HG03442 (cell line): ENCODE data around the gene HCCS.

ENCODE experiments used
- ATAC-seq: cut with Tn5 transposase; IDR thresholded peaks from one replicate; pipeline ENCODE4 v1.9.1; 2021; ENCODE audit warnings: mild to moderate bottlenecking, moderate library complexity; ENCODE audit not compliant: unreplicated experiment

Gene HCCS

DNA sequence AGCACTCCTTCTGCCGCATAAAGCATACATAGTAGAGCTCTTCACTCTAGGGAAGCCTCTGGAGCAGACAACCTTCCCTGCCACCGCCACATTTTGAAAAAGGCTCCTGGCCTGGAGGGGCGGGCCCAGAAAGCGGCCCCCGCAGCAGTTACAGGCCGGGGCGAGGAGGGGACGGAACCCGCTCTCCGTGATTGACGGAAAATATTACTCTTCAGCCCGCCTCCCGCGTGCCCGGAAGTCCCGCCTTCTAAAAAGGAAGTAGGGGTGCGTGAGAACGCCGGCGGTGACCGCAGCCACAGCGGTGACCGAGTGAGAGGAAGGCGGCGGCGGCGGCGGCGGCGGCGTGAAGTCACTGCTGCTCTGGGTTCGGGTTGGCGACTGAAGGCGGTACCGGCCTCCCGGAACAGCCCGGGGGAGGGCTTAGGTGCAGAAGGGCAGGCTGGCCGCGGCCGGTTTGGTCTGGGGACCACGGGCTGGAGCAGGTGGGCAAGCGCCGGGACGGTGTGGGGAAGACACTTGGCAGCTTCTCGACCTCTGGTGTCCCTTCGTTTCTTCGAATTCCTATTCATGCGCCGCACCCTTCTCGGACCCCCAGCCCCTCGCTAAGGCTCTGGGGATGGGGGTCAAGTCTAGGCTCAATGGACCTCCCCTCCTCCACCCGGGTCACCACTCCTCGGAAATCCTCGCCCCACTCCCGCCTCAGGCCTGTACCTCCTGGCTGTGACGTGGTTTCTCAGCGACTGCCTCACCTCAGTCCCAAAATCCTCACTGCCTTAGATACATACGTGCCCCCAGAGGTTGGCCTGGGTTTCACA lies at the start of gene HCCS:
Gene HCCS, plus strand, starts transcription at position 296 of the 815 bp plus-strand sequence. CDS start 729 bp downstream, outside the sequence.
- peak; percentile 91 for ATAC-seq

DNA sequence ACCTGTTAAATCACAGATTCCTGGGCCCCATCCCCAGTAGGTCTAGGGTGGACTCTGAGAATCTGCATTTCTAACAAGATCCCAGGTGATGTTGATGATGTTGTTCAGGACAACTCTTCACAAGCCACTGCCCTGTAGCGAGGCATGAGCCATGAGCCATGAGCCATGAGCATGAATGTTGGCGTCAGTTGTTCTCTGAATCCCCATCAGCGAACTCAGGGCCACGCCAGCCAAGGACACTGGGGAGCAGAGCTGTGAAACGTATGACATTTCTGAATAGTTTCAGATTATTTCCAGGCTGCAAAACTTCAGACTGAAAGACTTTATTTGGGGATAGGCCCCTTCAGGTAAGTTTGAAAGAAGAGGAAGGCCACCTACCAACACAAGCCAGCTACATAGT lies 46.9 kb upstream of the HCCS start:
- ATAC-seq = no peak

DNA sequence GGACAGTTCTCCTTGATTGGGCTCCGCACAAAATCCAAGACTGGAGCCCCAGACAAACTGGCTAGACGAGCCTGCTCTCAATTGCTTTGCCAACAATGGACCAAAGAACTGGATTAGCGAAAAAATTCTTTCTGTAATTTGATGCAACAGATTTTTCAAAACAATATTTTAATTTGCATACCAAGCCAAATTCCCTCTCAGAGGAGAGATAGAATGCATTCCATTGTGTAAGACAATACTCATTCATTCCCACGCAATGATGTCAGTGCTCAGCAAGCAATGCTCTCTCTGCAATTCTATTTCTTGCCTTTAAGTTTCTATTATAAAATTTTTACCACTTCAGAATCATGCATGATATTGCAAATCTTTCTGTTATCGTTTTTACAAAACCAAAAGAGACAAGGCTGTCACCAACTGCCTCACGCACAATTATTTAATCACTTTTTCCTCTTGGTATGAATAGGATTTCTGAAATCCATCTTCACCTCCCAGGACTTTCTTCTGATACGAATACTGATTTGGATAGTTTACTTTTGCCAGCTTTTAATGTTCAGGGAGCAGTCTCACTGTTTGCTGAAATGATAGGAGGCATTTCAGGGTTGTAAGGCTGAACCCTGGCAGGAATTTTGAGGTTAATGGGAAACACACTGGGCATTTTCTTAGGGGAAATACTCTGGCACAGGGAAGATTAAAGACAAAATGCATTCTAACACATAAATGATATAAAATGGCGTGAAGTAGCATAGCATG lies 46.1 kb upstream of the HCCS start:
- no peak for ATAC-seq

DNA sequence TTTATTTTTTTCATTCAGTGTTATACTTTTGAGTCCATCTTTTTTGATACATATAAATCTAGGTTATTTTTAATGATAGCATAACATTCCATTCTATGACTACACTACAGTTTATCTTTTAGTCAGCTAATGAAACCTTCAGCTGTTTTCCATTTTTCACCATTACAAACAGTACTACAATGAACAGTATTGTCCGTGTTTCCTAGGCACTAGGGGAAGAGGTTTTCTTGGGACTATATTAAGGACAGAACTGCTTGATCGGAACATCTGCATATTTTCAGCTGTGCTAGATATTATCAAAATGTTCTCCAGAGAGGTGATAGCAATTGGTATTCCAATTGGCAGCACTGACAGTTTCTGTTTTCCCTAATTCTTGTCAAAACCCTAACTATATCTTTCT lies 44.3 kb upstream of the HCCS start:
- no peak for ATAC-seq

DNA sequence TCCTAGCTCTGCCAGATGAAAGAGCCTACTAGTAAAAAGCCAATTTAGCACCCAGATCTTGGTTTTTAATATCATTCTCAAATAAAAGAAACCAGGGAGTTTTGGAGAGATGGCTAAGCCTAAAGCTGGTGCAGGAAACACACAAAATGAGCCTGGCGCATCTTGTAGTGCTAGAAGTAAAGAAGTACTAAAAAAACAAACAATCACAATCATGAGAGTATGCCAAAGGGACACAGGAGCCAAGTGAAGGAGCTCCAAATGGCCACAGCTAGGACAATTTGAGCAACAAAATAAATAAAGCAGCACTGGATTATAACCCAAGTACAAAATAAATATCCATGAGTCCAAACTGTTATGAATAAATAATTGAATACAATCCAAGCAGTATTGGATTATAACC lies 37.8 kb upstream of the HCCS start:
- no peak for ATAC-seq

DNA sequence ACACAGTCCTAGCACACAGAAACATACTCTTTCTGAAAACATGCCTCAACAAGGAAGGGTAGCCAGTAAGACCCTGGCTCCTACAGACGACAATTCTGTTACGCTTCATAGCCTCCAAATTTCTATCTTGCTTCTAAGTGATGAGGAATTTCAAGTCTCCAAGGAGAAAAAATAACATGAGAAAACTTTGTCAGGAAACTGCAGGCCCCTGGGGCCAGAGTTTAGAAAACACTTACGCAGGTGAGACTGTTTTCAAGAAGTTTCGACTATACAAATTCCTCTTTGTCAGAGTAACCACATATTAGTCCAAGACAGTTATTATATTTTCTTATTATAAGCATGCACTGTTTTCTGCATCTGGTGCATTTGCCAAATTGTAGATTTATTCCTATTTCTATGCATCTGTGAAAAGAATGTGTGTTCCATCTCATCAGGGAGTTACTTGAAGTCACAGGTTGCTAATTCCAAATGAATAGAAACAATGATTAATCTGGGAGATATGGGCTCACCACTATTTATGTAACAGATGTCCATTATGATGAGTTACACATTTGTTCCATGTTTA lies 30.3 kb upstream of the HCCS start:
- ATAC-seq = no peak

DNA sequence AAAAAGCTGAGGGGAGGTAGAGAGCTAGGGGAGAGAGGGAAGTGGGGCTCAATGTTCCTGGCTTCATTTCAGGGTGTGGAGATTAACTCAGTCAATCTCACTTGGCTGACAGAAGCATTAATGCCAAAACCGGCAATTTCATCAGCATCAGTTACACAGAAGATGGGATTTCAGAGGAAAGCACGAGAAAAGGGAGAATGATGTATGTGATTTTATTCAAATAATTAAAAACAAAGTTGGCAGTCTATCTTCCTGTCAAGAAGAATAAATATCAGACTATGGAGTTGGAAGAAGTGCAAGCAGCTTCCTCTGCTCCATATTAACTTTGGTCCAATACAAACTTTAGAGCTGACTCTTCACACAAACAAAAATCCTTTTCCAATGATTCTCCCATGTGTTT lies 29.6 kb upstream of the HCCS start:
- no peak for ATAC-seq

DNA sequence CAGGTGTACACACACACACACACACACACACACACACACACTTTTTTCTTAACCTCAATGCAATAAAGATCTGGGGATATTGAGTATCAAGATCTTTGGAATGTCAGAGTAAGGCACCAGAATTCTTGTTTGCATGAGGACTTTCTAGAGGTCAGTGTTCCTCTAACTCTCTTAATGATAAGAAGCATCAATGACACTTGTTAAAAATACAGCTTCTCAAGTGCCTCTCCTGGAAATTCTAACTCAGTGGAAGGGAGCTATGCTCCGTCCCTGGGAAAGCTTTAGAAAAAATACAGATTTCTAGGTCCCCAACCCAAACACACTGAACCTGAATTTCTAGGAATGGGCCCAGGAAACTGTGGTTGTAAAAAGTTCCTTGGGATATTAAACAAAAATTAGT lies 25.8 kb upstream of the HCCS start:
- ATAC-seq = no peak

DNA sequence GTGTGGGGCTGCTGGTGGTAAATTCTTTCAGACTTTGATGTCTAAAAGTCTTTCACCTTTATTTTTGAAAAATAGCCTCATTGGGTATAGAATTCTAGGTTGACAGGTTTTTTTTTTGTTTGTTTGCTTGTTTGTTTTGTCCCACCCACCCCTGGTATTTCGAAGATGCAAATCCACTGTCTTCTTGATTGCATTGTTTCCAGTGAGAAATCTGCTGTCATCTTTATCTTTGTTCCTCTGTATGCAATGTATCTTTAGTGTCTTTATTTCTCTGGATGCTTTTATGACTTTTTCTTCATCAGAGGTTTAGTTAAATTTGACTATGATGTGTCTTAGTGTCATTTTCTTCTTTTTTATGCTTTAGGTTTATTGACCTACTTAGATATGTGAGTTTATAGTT lies 21.3 kb upstream of the HCCS start:
- ATAC-seq = no peak

DNA sequence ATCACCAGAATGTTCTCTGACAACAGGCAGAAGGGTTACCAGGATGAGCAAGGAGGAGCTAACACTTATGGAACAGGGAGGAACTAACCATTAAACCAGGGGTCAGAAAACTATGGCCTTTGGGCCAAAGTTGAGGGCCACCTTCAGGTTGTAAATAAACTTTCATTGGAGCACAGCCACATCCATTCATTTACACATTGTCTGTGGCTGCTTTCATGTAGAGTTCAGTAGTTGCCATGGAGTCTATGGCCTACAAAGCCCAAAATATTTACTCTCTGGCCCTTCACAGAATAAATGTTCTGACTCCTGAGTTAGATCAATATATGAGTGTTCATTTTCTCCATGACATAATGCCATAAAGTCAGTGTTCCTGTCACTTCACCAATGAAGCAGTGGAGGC lies 13.2 kb upstream of the HCCS start:
- no peak for ATAC-seq

DNA sequence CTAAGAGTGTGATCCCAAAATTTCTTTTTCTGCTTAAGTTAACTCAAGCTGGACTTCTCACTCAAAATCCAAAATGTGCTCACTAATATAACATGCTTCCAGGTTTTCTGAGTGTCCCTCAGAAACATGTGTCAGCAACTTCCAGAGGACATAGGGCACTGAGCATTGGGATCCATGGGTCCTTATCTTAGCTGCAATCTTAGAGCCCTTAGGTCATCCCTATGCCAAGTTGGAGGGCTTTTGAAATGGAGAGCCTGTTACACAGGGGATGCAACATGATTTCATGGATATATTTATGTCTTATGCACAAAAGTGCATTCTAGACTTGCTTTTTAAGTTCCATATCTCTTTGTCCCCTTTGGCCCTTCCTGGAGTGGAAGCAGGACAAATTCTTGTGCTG lies 11.7 kb upstream of the HCCS start:
- no peak for ATAC-seq

DNA sequence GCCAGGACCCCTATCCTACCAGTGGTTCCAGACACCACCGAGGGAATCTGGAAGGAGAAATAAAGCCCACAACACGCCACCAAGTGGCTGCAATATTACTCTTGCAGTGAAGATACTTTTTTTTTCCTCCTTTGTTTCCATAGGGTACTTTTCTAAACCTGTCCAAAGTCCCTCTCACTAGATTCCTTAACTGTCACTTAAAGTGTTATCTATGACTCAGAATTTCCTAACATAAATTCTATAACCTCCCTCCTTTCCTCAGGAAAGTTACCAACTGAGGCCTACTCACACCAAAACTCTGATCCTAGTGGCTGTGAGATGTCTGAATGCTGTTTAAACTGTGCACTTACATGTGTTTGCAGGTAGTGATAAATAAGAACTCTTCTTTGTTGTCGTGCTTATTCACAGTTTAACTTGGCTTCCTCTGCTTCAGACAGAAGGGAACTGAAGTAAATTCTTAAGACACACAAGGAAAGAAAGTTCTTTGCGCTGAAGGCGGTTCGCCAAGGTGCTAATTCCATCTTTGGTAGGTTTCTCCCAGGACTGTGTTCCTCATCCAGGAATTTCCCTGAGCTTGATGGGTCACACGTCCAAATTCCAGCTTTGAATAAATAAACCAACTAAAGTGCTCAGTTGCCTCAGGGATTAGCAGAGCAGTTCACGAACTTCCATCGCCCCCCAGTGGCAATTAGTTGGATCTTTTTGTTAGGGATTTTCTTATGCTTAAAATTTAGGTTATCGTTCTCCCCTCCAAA lies 10.7 kb upstream of the HCCS start:
- no peak for ATAC-seq

DNA sequence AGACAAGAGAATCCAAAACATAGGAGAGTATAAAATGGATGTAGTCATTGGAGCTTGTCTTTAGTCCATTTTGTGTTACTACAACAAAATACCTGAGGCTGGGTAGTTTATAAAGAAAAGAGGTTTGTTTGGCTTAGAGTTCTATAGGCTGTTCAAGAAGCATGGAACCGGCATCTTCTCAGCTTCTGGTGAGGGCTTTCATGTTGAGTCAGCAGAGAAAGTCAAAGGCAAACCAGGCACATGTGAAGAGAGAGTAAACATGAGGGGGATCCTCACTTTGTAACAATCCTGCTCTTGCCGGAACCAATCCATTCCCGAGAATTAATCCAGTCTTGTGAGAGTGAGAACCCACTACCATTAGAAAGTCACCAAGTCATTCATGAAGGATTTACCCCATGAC lies 8.1 kb upstream of the HCCS start:
- ATAC-seq = peak; percentile 64

DNA sequence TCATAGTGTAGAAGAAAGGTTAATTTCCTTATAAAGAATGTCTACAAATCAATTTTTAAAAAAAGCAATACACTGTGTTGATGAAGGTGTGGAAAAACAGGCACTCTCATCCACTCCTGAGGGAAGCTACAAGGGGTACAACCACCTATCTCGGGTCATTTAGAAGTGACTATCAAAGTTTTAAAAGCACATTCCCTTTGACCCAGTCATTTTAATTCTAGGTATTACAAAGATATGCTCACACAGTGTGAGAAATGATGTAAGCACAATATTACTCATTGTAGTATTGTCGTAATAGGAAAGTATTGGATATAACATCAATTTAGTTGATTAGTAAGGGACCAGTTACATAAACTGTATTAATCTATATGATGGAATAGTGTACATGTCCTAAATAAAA lies 7.4 kb upstream of the HCCS start:
- no peak for ATAC-seq

DNA sequence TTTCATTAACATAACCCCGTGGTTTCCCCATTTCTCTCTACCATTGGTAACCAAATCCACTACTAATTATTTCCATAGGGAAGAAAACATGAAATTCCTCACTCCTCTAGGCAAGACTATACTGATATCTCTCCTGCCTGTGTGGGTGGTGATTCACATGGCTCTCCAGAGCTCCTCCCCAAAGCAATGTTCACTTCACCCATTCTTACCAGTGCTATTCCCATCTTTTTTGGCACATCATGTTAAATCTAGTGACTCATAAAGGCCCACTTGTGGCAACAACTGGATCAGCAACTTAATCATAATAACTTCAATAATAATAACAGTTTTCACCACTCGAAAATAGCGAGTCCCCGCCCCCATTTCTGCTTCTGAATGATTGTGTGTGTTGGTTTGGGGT lies 6.1 kb upstream of the HCCS start:
- no peak for ATAC-seq

DNA sequence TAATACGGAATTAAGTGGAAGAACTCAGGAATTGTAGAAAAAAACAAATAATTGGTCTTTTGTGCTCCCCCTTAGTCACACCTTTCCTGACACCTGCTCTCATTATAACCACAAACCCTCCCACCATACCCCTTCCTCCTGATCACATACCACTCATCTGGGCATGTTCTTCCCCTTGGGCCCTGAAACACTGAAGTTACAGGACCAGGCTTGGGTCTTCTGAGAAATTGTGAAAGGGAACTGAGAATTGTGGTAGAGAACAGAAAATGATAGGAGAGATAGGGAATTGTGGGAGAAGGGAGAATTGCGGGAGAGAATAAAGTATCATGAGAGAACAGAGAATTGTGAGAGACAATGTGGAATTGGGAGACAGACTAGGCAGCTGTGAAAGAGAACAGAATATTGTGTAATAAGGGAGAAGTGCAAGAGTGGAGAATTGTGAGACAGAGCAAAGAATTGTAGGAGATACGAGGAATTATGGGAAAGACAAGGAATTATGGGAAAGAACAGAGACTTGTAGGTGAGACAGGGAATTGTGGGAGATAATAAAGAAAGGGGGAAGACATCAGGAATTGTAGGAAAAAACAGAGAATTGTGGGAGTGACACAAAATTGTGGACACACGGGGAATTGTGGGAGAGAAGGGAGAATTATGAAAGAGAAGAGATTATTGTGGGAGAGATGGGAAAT lies 2.7 kb upstream of the HCCS start:
- ATAC-seq = no peak

DNA sequence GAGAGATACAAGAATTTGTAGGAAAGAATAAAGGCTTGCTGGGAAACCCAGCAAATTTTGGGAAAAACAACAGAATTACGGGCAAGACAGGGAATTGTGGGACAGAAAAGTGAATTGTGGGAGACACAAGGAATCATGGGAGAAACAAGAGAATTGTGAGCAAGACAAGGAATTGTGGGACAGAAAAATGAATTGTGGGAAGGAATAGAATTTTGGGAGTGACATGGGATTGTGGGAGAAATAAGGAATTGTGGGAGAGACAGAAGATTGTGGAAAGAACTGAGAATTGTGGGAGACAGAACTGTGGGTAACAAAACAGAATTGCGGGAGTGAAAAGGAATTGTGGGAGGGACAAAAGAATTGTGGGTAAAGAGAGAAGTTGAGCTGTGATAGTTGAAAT lies 1.2 kb upstream of the HCCS start:
- no peak for ATAC-seq

DNA sequence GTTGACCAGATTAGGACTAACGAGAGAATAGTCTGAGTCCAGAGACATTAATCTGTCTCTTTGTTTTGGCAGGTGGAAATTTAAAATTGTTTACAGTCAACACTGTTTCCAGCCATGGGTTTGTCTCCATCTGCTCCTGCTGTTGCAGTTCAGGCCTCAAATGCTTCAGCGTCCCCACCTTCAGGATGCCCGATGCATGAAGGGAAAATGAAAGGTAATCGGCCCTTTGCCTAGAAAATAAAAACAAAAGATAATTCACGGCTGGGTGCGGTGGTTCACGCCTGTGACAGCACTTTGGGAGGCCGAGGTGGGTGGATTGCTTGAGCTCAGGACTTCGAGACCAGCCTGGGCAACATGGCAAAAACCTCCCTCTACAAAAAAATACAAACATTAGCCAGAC lies 815 bp downstream of the HCCS start:
- ATAC-seq = no peak

DNA sequence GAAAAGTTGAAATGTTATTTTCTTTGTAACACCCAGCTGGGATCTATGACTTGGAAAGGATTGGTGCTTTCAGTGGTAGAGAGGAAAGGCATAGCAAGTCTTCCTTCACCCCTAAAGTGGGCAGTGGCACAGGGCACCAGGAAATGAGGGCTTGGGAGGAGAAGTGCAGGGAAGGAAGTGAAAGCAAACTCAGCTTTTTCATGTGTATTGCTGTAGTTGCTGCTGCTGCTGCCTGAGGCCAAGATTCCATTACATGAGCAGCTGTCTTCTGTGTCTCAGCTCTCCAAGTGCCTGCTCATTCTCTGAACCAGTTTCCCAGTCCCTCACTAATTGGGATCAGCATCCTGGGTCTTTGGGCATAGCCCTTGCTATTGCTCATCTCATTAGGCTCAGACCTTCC lies 2.6 kb downstream of the HCCS start:
- ATAC-seq = no peak

DNA sequence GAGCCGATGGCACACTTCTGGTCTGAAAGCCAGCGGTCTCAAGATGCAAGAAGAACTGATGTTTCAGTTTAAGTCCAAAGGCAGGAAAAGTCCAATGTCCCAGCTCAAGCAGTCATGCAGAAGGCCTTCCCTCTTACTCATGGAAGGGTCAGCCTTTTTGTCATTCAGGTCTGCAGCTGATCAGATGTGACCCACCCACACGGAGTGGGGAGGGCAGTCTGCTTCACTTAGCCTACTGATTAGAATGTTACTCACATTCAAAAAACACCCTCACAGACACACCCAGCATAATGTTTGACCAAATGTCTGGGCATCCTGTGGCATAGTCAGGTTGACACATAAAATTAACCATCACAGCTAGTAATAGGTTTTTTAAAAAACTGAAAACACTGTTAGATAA lies 6.6 kb downstream of the HCCS start:
- no peak for ATAC-seq
